Central memory CD4-positive, alpha-beta T cell (primary cell): ENCODE results near the gene ORC6.
"Not testable (repeated sequence)": the region's sequence is repeated elsewhere in the genome, so short reads cannot be mapped to it uniquely, and the experiment has no call there.

Experiments
- DNase-seq: peaks from one replicate; pipeline ENCODE4 v3.0.0; 2022
- total RNA-seq, 3 experiments: gene quantifications; one replicate each; lab custom pipeline; 2026; lab: John Stamatoyannopoulos, UW

The ORC6 gene
- total RNA-seq: 2.2 to 34.4 (median 6.4) reads per million in 3 experiments

DNA sequence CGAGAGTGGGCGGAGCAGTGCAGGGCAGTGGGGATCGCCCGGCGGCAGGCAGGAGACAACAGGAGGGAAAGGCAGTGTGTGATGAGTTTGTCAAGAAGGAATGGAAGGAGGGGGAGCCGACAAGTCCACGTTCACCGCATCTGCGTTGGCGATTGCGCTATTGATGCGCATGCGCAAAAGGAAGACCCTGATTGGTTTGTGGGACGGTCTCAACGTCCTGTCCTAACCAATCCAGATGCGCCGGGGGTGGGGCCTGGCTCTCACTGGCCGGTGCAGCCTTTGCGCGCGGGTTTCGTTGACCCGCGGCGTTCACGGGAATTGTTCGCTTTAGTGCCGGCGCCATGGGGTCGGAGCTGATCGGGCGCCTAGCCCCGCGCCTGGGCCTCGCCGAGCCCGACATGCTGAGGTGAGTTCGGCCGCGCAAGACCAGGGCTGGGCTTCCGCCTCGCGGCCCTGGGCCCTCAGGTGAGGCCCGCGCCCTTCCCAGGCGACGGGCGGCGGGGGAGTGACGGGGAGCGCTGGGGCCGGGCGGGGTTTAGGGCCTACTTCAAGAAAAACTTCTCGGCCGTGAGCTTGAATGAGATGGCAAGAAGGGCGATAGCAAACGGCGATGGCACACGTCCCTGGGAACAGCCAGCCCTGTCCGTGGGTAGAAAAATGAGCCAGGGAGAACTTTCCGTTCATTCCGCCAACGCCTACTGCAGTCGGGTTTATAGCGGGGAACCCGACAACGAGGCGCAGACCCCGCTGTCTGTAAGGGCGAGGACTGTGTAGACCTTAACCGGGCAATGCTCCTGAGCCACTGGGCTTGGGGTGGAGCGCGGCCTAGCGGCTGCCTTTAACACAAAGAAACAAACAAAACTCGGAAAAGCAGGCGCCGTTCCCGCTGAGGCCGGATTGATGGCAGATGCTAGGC, at the start of gene ORC6:
TSS of gene ORC6 (plus strand) at position 295 of the 916 bp plus-strand sequence. CDS start at position 342, 47 bp downstream.
- peak; percentile 97 for DNase-seq

DNA sequence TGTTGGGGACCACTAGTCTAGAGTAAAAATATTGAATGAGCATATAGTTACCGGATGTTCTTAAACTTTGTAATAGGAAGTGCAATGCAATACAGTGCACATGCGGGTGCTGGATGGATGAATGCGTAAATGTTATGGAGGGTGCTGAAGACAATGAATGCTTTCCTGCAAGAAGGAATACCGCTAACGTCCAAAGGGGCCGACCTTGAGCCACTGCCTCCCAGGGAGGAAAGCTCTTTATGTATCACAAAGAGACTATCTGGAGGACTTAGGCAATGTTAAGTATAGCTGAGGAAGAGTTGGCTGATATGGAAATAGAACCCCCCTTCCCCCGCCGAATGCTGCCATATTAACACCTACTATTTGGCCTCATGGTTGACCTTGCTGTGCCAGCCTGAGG, 40.8 kb upstream of the ORC6 start:
- DNase-seq: no peak

- no peak for DNase-seq
Measured at GRCh38 chr16:46649588-46650253, 39.7 kb upstream of the ORC6 start.

DNA sequence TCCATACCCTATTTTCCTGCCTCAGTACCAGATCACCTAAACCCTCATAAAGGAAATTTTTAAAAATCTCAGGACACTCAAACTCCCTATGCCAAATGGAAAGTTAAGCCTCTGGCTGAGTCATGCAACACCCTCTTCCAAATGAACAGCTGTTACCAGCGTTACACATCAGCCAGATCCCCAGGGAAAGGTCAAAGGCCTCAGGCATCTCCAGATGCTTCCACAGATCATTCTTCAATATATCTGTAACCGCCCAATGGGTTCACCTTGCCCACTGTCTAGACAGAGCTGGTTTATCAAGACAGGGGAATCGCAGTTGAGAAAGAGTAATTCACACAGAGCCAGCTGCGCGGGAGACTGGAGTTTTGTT, 39.2 kb upstream of the ORC6 start:
- DNase-seq: no peak

DNA sequence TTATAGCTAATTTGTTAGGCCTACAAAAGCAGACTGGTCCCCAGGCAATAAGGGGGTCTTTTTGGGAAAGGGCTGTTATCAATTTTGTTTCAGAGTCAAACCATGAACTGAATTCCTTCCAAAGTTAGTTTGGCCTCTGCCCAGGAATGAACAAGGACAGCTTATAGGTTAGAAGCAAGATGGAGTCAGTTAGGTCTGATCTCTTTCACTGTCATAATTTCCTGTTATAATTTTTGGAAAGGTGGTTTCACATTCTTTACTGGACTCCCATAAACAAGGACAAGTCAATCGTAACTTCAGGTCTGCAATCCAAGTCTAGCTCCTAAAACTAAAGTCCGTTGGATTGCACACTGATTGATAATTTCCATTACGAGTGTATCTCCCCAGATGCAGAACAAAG, 38.2 kb upstream of the ORC6 start:
- no peak for DNase-seq

DNA sequence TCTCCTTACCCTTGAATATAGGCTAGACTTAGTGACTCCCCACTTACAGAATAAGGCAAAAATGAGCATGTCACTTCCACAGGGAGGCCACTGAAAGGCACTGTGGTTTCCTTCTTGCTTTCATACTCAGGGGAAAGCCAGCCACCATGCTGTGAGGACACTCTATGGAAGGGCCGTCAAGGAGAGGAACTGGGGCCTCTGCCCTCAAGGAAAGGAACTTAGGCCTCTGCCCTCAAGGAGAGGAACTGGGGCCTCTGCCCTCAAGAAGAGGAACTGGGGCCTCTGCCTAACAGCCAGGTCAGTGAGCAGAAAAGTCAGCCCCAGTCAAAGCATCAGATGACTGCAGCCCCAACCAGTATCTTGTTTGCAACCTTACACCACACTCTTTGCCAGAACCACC, 30.5 kb upstream of the ORC6 start:
- DNase-seq: no peak

- no peak for DNase-seq
Measured at GRCh38 chr16:46662123-46662522, 27.3 kb upstream of the ORC6 start.

- peak; percentile 36 for DNase-seq
Measured at GRCh38 chr16:46673320-46674013, 16.0 kb upstream of the ORC6 start.

DNA sequence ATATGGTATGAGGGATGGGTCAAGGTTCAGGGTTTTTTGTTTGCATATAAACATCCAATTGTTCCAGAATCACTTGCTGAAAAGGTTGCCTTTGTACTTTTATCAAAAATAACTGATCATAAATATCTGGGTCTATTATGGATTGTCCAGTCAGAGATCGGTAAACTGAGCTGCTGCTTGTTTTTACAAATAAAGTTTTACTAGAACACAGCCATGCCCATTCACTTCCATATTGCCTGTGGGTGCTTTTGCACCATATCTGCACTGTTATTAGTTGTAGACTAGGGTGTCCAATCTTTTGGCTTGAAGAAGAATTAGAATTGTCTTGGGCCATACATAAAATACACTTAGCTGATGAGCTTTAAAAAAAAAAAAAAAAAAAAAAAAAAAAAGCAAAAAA, 11.5 kb upstream of the ORC6 start:
- not testable (repeated sequence) for DNase-seq

GRCh38 chr16:46681867-46682266, 7.6 kb upstream of the ORC6 start:
- not testable (repeated sequence) for DNase-seq

GRCh38 chr16:46686815-46687473, 2.5 kb upstream of the ORC6 start:
- DNase-seq: no peak

DNA sequence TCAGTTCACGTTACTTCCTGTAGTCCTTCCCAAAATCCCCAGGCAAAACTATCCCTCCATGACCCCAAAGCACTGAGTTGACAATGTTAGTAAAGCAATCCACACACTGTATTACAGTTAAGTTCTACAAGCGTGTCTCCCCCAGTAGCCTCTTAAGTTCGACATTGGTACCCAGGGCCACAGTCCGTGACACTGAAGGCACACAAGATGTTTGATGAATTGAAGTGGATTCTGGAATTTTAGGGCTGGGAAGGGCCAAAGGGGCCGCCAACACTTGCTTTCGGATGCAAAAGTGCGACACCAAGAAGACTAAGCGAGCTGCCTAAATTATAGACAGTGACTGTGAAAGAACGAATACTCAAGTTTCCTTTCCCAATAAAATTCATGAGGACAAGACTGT, 2.0 kb upstream of the ORC6 start:
- DNase-seq: no peak

- DNase-seq: no peak
Measured at GRCh38 chr16:46688101-46688653, 1.3 kb upstream of the ORC6 start.

- DNase-seq: peak; percentile 99
Measured at GRCh38 chr16:46688654-46689364, 650 bp upstream of the ORC6 start, which contains the start of gene VPS35. Gene VPS35 (minus strand): TSS chr16:46689178. CDS start chr16:46689133, 45 bp downstream.

DNA sequence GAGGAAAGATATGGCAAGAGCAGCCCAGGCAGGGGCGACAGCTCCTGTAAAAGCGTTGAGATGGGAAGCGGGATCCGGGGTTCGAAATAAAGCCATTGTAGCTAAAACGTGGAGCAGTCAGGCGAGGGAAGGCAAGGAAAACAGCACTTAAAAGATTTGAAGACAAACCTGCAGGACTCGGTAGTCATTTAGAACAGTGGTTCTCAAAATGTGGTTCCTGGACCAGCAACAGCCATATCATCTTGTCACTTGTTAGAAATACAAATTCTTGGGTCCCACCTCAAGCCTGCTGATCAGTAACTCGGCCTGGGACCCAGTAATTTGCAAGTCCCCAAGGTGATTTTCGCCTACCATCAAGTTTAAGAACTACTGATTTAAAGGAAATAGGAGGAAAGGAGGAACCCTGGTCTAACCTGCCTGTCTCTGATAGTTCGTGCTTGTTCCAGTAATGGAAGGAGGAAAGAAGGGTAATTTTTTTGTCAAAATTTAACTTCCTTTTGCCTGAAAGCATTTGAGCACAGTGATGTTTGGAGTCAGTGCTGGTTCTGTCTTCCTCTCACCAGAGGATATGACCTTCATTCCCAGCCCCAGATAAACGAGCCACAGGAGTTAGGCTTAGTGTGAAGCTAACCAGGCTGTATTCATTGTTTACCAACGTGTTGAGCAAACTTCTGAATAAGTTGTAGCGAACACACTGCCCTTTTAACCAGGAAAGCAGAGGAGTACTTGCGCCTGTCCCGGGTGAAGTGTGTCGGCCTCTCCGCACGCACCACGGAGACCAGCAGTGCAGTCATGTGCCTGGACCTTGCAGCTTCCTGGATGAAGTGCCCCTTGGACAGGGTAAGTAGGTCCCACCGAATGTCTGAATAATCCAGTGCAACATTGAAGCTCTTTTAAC, 1.1 kb downstream of the ORC6 start:
- no peak for DNase-seq

DNA sequence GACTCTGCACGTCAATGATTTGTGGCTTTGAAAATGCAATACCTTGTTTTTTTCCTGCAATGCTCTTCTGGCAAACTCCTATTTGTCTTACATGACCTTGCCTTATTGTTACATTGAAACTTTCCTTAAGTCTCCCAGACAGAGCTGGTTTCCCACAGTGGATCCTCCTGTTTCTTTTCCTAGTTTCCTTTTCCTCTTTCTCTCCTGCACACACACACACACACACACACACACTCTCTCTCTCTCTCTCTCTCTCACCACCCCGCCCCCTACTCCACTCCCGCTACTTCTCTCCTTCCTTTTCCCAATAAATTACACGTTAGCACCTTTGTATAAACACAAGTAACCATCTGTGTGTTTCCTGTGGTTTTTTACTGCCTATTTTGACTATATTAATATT, 2.3 kb downstream of the ORC6 start:
- DNase-seq: no peak

DNA sequence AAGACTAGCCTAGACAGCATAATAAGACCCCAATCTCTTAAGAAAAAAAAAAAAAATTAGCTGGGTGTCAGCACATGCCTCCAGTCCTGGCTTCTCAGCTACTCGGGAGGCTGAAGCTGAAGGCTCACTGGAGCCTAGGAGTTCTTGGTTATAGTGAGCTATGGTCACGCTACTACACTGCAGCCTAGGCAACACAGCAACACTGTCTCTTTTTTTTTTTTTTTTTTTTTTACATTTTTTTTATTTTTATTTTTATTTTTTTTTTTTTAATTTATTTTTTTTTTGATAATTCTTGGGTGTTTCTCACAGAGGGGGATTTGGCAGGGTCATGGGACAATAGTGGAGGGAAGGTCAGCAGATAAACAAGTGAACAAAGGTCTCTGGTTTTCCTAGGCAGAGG, 4.1 kb downstream of the ORC6 start:
- no peak for DNase-seq

DNA sequence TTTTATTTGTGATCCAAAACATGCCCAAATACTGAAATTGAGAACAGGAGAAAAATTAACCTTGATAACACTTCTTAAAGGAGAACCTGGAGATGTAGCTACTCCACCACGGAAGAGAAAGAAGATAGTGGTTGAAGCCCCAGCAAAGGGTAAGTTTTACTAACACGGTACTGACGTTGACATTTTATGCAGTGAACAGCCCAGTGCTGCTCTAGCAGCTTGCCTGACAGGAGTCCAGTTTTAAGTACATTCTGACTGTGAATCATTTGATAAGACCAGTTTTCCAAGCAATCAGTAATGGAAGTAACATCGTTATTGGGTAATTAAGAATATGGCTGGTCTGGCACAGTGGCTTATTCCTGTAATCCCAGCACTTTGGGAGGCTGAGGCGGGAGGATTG, 6.5 kb downstream of the ORC6 start:
- DNase-seq: no peak

GRCh38 chr16:46696957-46697356, 7.5 kb downstream of the ORC6 start:
- no peak for DNase-seq

DNA sequence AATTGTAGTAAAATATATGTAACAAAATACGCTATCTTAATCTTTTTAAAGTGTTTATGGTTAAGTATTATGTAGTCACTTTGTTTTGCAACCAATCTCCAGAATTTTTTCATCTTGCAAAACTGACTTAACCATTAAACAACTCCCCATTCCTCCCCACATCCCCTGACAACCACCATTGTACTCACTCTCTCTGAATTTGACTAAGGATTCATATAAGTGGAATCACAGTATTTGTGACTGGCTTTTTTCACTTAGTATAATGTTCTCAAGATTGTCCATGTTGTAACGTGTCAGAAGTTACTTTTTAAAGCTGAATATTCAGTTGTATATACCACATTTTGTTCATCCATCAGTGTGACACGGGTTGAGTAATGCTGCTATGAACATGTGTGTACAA, 10.6 kb downstream of the ORC6 start:
- DNase-seq: no peak

- no peak for DNase-seq
Measured at GRCh38 chr16:46701615-46702014, 12.2 kb downstream of the ORC6 start.
